PC-9 (cell line): ENCODE measurements around the gene ANXA8L1. TPM values are rescaled to one million over a fixed set of nuclear protein-coding genes. Genes with fewer than 3 reads are reported as not detected.

ENCODE experiments used
- BruUV-seq: library from RNA; stranded (reverse); fragments of 400-500 nt; replicated peaks from 2 replicates; lab custom pipeline; 2021; lab: Mats Ljungman, UMichigan
- CTCF ChIA-PET: fragments of 300-600 bp; sonication (Branson Sonifier 250); formaldehyde crosslinking; loops from one replicate; lab custom pipeline; 2022; ENCODE audit warnings: antibody characterized with exemption; lab: Charles Lee
- POLR2A ChIA-PET: fragments of 300-600 bp; sonication (Branson Sonifier 250); formaldehyde crosslinking; loops from one replicate; lab custom pipeline; 2022; ENCODE audit warnings: antibody characterized with exemption; ENCODE audit not compliant: unreplicated experiment; lab: Charles Lee
- DNase-seq, 2 experiments: peaks; one replicate each; pipeline versions ENCODE4 v3.0.0 to v3.0.0-alpha.2; 2015 to 2022; ENCODE audit warnings: mixed read lengths in 1 of 2
- H2AFZ ChIP-seq: fragments of 200-600 bp; sonication (generic); 2 replicates; pipeline ENCODE4 v1.8.1; 2017; ENCODE audit warnings: antibody characterized with exemption
- H3F3A ChIP-seq: fragments of 200-600 bp; sonication (generic); 2 replicates; pipeline ENCODE4 v1.8.1; 2017; ENCODE audit warnings: antibody characterized with exemption, mild to moderate bottlenecking, low read depth; ENCODE audit not compliant: insufficient read depth
- H3K27ac ChIP-seq: fragments of 200-600 bp; sonication (generic); 2 replicates; pipeline ENCODE4 v1.6.1; 2016; ENCODE audit warnings: mixed run types
- H3K27me3 ChIP-seq: fragments of 200-600 bp; sonication (generic); 2 replicates; pipeline ENCODE4 v1.6.1; 2016; ENCODE audit warnings: low read depth, mixed run types; ENCODE audit not compliant: insufficient read depth
- H3K36me3 ChIP-seq: fragments of 200-600 bp; sonication (generic); 2 replicates; pipeline ENCODE4 v1.6.1; 2016; ENCODE audit warnings: low read depth, mixed run types
- H3K4me1 ChIP-seq: fragments of 200-600 bp; sonication (generic); replicated peaks from 2 replicates; pipeline ENCODE4 v1.6.1; 2016; ENCODE audit warnings: mixed run types; ENCODE audit not compliant: insufficient read depth
- H3K4me2 ChIP-seq: fragments of 200-600 bp; sonication (generic); 2 replicates; pipeline ENCODE4 v1.6.1; 2017; ENCODE audit warnings: mixed run types
- H3K4me3 ChIP-seq: fragments of 200-600 bp; sonication (generic); 2 replicates; pipeline ENCODE4 v1.6.1; 2016; ENCODE audit warnings: mixed run types
- H3K79me2 ChIP-seq: fragments of 200-600 bp; sonication (generic); 2 replicates; pipeline ENCODE4 v1.6.1; 2017; ENCODE audit warnings: low read depth, mixed run types
- H3K9me2 ChIP-seq: fragments of 200-600 bp; sonication (generic); 2 replicates; pipeline ENCODE4 v1.8.1; 2017; ENCODE audit warnings: mild to moderate bottlenecking; ENCODE audit not compliant: insufficient read depth
- H3K9me3 ChIP-seq: fragments of 200-600 bp; sonication (generic); 2 replicates; pipeline ENCODE4 v1.8.1; 2016; ENCODE audit warnings: low read depth; ENCODE audit not compliant: insufficient read depth
- H4K20me1 ChIP-seq: fragments of 200-600 bp; sonication (generic); 2 replicates; pipeline ENCODE4 v1.8.1; 2017; ENCODE audit not compliant: insufficient read depth
- CTCF ChIP-seq: fragments of 200-600 bp; sonication (generic); conservative IDR thresholded peaks from 2 replicates; pipeline ENCODE4 v1.6.1; 2017; ENCODE audit warnings: mixed run types, antibody characterized with exemption, mild to moderate bottlenecking, moderate library complexity
- EZH2 ChIP-seq: fragments of 200-600 bp; sonication (generic); IDR thresholded peaks from 2 replicates; pipeline ENCODE4 v1.8.0; 2017; ENCODE audit warnings: antibody characterized with exemption, low read depth
- intact Hi-C: fragments of 100-400 bp; cut with micrococcal nuclease; formaldehyde crosslinking; loops from one replicate; pipeline ENCODE4 v1.10.0; 2022; ENCODE audit not compliant: unreplicated experiment
- total RNA-seq: library from RNA; stranded (reverse); gene quantifications from 2 replicates; pipeline ENCODE4 v1.2.3, GENCODE V29; 2021

The ANXA8L1 gene
- total RNA-seq, 1 experiment from 2014 or later: 185 TPM

GRCh38 chr10:46327685-46328084 is 47.9 kb upstream of the ANXA8L1 start:
- DNase-seq: no peak
- H3K27me3 ChIP-seq: no peaks in the 10 kb centered on the region
- ChIA-PET CTCF (no interaction called here), POLR2A (interaction anchor here (0.7 kb wide), 1 partner anchor 1903 kb away, joined by 6 read pairs; no protein-coding TSS in a partner anchor)
- no peak for TF ChIP-seq EZH2
- intact Hi-C loops: no loop called here
- peaks cover 19% of the 10 kb centered on the region for H3K4me1 ChIP-seq
- H3K9me2 ChIP-seq: no peaks in the 10 kb centered on the region
- H4K20me1 ChIP-seq: no peaks in the 10 kb centered on the region
- H3K36me3 ChIP-seq: no peaks in the 10 kb centered on the region
- no peak overlapping the region for H3K4me3 ChIP-seq
- no peak overlapping the region for H3K27ac ChIP-seq
- H3K79me2 ChIP-seq: no peaks in the 10 kb centered on the region
- H3F3A ChIP-seq: no peaks in the 10 kb centered on the region
- BruUV-seq: no TSS peak
- H3K9me3 ChIP-seq: no peaks in the 10 kb centered on the region
- H2AFZ ChIP-seq: no peak overlapping the region
- no peak overlapping the region for H3K4me2 ChIP-seq

- Histone ChIP-seq H3K9me3 (no peaks in the 10 kb centered on the region), H3K27ac (no peak overlapping the region)
- CTCF ChIA-PET: no interaction called here
These were observed 46.5 kb upstream of the ANXA8L1 start for GRCh38 chr10:46328853-46329689.

GRCh38 chr10:46329690-46330016 is 45.9 kb upstream of the ANXA8L1 start:
- Histone ChIP-seq H3K27me3 (no peaks in the 10 kb centered on the region), H3F3A (no peaks in the 10 kb centered on the region), H3K9me3 (no peaks in the 10 kb centered on the region), H3K27ac (no peak overlapping the region), H2AFZ (no peak overlapping the region), H3K9me2 (no peaks in the 10 kb centered on the region), H3K4me3 (no peak overlapping the region), H3K4me1 (peaks cover 19% of the 10 kb centered on the region), H3K36me3 (no peaks in the 10 kb centered on the region), H3K4me2 (no peak overlapping the region), H4K20me1 (no peaks in the 10 kb centered on the region), H3K79me2 (no peaks in the 10 kb centered on the region)
- ChIA-PET POLR2A (no interaction called here), CTCF (no interaction called here)
- BruUV-seq: no TSS peak
- intact Hi-C loops: no loop called here
- DNase-seq: no peak
- TF ChIP-seq EZH2 (no peak), CTCF (no peak)

More at GRCh38 chr10:46328853-46329689, 46.5 kb upstream of the ANXA8L1 start:
- DNase-seq: no peak
- no peak overlapping the region for H2AFZ ChIP-seq
- intact Hi-C loops: no loop called here
- H3F3A ChIP-seq: no peaks in the 10 kb centered on the region
- no peaks in the 10 kb centered on the region for H3K9me2 ChIP-seq
- peaks cover 19% of the 10 kb centered on the region for H3K4me1 ChIP-seq
- no peak overlapping the region for H3K4me2 ChIP-seq
- no peaks in the 10 kb centered on the region for H3K27me3 ChIP-seq
- H3K4me3 ChIP-seq: no peak overlapping the region
- TF ChIP-seq CTCF (no peak), EZH2 (no peak)
- no peaks in the 10 kb centered on the region for H3K36me3 ChIP-seq
- POLR2A ChIA-PET: no interaction called here
- no TSS peak for BruUV-seq
- no peaks in the 10 kb centered on the region for H3K79me2 ChIP-seq
- no peaks in the 10 kb centered on the region for H4K20me1 ChIP-seq
